ENCODE measurements around the gene CEP192. TPM values are rescaled to one million over a fixed set of nuclear protein-coding genes. Genes with fewer than 3 reads are reported as not detected.

Gene CEP192
- total and polyA plus RNA-seq, 2 of the 4 experiments (the other 2 are of a cell fraction) = 17.2 to 29.0 TPM

- TF ChIP-seq NFE2L2 (IDR thresholded peaks at IDR 0.05; ENCODE audit: low read depth, low read length) (no peak), POLR2A (IDR thresholded peaks at IDR 0.05; ENCODE audit: low read depth, low read length) (no peak), BHLHE40 (IDR thresholded peaks at IDR 0.05; ENCODE audit: low read depth, low read length) (no peak), RFX5 (IDR thresholded peaks at IDR 0.05; ENCODE audit: low read depth, low read length) (no peak), SMC3 (IDR thresholded peaks at IDR 0.05; ENCODE audit: low read depth, low read length) (no peak), RAD21 (IDR thresholded peaks at IDR 0.05; ENCODE audit: low read length) (no peak), MAFK (IDR thresholded peaks at IDR 0.05; ENCODE audit: low read depth, low read length) (no peak), CTCF (conservative IDR thresholded peaks at IDR 0.05; ENCODE audit: low read depth, low read length) (no peak), FOS (IDR thresholded peaks at IDR 0.05; ENCODE audit: low read depth, low read length) (no peak), MAZ (IDR thresholded peaks at IDR 0.05; ENCODE audit: borderline replicate concordance, low read depth, low read length) (no peak), ELK1 (IDR thresholded peaks at IDR 0.05; ENCODE audit: borderline replicate concordance, low read depth, low read length) (no peak), RCOR1 (IDR thresholded peaks at IDR 0.05; ENCODE audit: insufficient replicate concordance, low read length) (no peak), MXI1 (IDR thresholded peaks at IDR 0.05; ENCODE audit: borderline replicate concordance, low read depth, low read length) (no peak), CEBPB (IDR thresholded peaks at IDR 0.05; ENCODE audit: low read depth, low read length) (no peak), CHD1 (IDR thresholded peaks at IDR 0.05; ENCODE audit: low read depth, low read length) (no peak)
- TF ChIP-seq, protein P1, sequence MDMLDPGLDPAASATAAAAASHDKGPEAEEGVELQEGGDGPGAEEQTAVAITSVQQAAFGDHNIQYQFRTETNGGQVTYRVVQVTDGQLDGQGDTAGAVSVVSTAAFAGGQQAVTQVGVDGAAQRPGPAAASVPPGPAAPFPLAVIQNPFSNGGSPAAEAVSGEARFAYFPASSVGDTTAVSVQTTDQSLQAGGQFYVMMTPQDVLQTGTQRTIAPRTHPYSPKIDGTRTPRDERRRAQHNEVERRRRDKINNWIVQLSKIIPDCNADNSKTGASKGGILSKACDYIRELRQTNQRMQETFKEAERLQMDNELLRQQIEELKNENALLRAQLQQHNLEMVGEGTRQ (IDR thresholded peaks at IDR 0.05; ENCODE audit: low read depth, low read length) = no peak
- peaks cover 21% of the 10 kb centered on the region for H3K36me3 ChIP-seq (ENCODE audit: control insufficient read depth, insufficient read depth, low read length)
- ChIA-PET CTCF (no interaction called here), POLR2A (ENCODE audit: unreplicated experiment) (no interaction called here)
- H3K4me3 ChIP-seq (ENCODE audit: insufficient read depth, low read depth, low read length) = no peak overlapping the region
- H2BK120ac ChIP-seq (ENCODE audit: low read depth, low read length) = no peak overlapping the region
- dilution Hi-C loops (cut with HindIII; ENCODE audit: low sequenced_read_pairs, unreplicated experiment) = no loop called here
- H3K9me1 ChIP-seq (ENCODE audit: insufficient read depth, low read length) = no peaks in the 10 kb centered on the region
- H4K20me1 ChIP-seq (ENCODE audit: insufficient read depth, low read length) = no peaks in the 10 kb centered on the region
- no peak for ATAC-seq (ENCODE audit: low read depth)
- no peak overlapping the region for H2AK9ac ChIP-seq (replicated peaks; ENCODE audit: low read depth, low read length, poor library complexity)
- no peak overlapping the region for H4K91ac ChIP-seq (ENCODE audit: insufficient read depth, low read depth, low read length)
- H3K4ac ChIP-seq (ENCODE audit: low read depth, low read length) = no peak overlapping the region
- H3K9me3 ChIP-seq (ENCODE audit: control insufficient read depth, insufficient read depth, low read length) = no peaks in the 10 kb centered on the region
- no peak for DNase-seq
- no peak overlapping the region for H2AFZ ChIP-seq (replicated peaks; ENCODE audit: low read length, poor library complexity)
- H2AK5ac ChIP-seq (ENCODE audit: low read depth, low read length) = no peak overlapping the region
- H3K27ac ChIP-seq (ENCODE audit: insufficient read depth, low read length) = no peak overlapping the region
- peaks cover 0 to 2% of the 10 kb centered on the region in 2 experiments; a peak in 1 of 4 replicates for H3K79me1 ChIP-seq (ENCODE audit: low read depth in 1 of 2, low read length in 2 of 2)
- no peak overlapping the region for H4K5ac ChIP-seq (ENCODE audit: low read depth, low read length)
- H3K56ac ChIP-seq (ENCODE audit: extremely low read depth, insufficient read depth, low read length) = no peak overlapping the region
- BruUV-seq (replicated peaks) = no TSS peak
- H4K8ac ChIP-seq (ENCODE audit: low read depth in 2 of 2, low read length in 2 of 2) = no peak overlapping the region
- no peak overlapping the region for H3K4me2 ChIP-seq (ENCODE audit: low read depth, low read length)
- no peaks in the 10 kb centered on the region for H3K27me3 ChIP-seq (ENCODE audit: control insufficient read depth, insufficient read depth, low read length)
- no peaks in the 10 kb centered on the region for H3K4me1 ChIP-seq (ENCODE audit: control insufficient read depth, insufficient read depth, low read length)
- H3K9ac ChIP-seq (ENCODE audit: low read depth, low read length) = no peak overlapping the region
- WGBS, 2 experiments (ENCODE audit: extremely low coverage in 2 of 2, insufficient read length in 1 of 2) = 100% methylated on average over 1 of the region's 2 CpGs; no CpG with 5 or more reads in 1 of the 2 experiments
- no peak overlapping the region for H3K14ac ChIP-seq (replicated peaks; ENCODE audit: low read depth, low read length)
- H2BK15ac ChIP-seq (ENCODE audit: low read depth, low read length) = no peak overlapping the region
- intact Hi-C loops (cut with micrococcal nuclease) = no loop called here
- H2BK20ac ChIP-seq (ENCODE audit: low read depth, low read length) = no peak overlapping the region
- in situ Hi-C loops (cut with MboI; ENCODE audit: low sequenced_read_pairs) = no loop called here
- H3K18ac ChIP-seq (ENCODE audit: low read depth, low read length) = no peak overlapping the region
- no peak overlapping the region for H3K23ac ChIP-seq (ENCODE audit: low read depth, low read length)
- H2BK5ac ChIP-seq (ENCODE audit: low read depth, low read length, poor library complexity, severe bottlenecking) = no peak overlapping the region
These were observed 86.3 kb downstream of the CEP192 start for GRCh38 chr18:13077473-13077872.

Data from IMR-90 (cell line).